H1 (cell line): Measurements from ENCODE around the gene ALG11. TPM values are rescaled to one million over a fixed set of nuclear protein-coding genes. Genes with fewer than 3 reads are reported as not detected.

Source experiments
- CTCF ChIA-PET: fragments of 300-600 bp; sonication (Branson Sonifier 250); formaldehyde crosslinking; loops from one replicate; lab custom pipeline; 2021; ENCODE audit not compliant: partially characterized antibody; lab: Charles Lee
- POLR2A ChIA-PET: fragments of 300-600 bp; sonication (Branson Sonifier 250); formaldehyde crosslinking; loops from one replicate; lab custom pipeline; 2021; ENCODE audit warnings: inconsistent platforms; ENCODE audit not compliant: partially characterized antibody; lab: Charles Lee
- DNase-seq, 2 experiments: peaks; one replicate each; pipeline versions ENCODE4 v3.0.0 to v3.0.0-alpha.2; 2010 to 2022; ENCODE audit warnings: low spot score in 2 of 2, low read depth in 1 of 2, mixed read lengths in 1 of 2
- FAIRE-seq: peaks from 2 replicates; lab custom pipeline; 2011; peaks lifted over from hg19 to GRCh38; lab: Jason Lieb, UNC
- H2AFZ ChIP-seq: 2 replicates; pipeline ENCODE4 v1.8.1; 2012; ENCODE audit warnings: low read length, inconsistent platforms
- H2AK5ac ChIP-seq: 2 replicates; pipeline ENCODE4 v1.6.1; 2013; ENCODE audit warnings: low read depth, low read length
- H2BK120ac ChIP-seq: replicated peaks from 2 replicates; pipeline ENCODE3; 2013; ENCODE audit warnings: low read depth, low read length, inconsistent platforms
- H2BK12ac ChIP-seq: 2 replicates; pipeline ENCODE4 v1.6.1; 2013; ENCODE audit warnings: low read depth, low read length
- H2BK15ac ChIP-seq: 2 replicates; pipeline ENCODE4 v1.6.1; 2013; ENCODE audit warnings: low read length
- H2BK20ac ChIP-seq: 2 replicates; pipeline ENCODE4 v1.6.1; 2013; ENCODE audit warnings: low read length
- H2BK5ac ChIP-seq: 2 replicates; pipeline ENCODE4 v1.6.1; 2013; ENCODE audit warnings: low read depth, low read length
- H3K14ac ChIP-seq: 2 replicates; pipeline ENCODE4 v1.6.1; 2013; ENCODE audit warnings: inconsistent platforms; ENCODE audit not compliant: insufficient read length
- H3K18ac ChIP-seq: 2 replicates; pipeline ENCODE4 v1.6.1; 2013; ENCODE audit warnings: low read length; ENCODE audit errors: extremely low read depth
- H3K23ac ChIP-seq: 2 replicates; pipeline ENCODE4 v1.6.1; 2013; ENCODE audit warnings: inconsistent platforms; ENCODE audit not compliant: insufficient read length
- H3K23me2 ChIP-seq: 2 replicates; pipeline ENCODE4 v1.6.1; 2013; ENCODE audit warnings: low read depth, low read length
- H3K27ac ChIP-seq: 2 replicates; pipeline ENCODE4 v1.6.1; 2011; ENCODE audit warnings: low read depth, low read length, inconsistent platforms
- H3K27me3 ChIP-seq, 4 experiments: replicated peaks in 1 of 4; 1 replicate in 1 of 4; 2 replicates in 3 of 4; pipeline versions ENCODE4 v1.6.1 to v1.8.1; 2011 to 2013; ENCODE audit warnings: low read length in 3 of 4, mild to moderate bottlenecking in 3 of 4, inconsistent platforms in 2 of 4, mixed read lengths in 2 of 4, moderate library complexity in 1 of 4; ENCODE audit not compliant: control insufficient read depth in 3 of 4, insufficient read depth in 3 of 4; ENCODE audit errors: extremely low read depth in 1 of 4
- H3K36me3 ChIP-seq, 4 experiments: 2 replicates each; pipeline versions ENCODE4 v1.6.1 to v1.8.1; 2011 to 2013; ENCODE audit warnings: mild to moderate bottlenecking in 4 of 4, low read length in 3 of 4, moderate library complexity in 2 of 4, control low read depth in 1 of 4, inconsistent platforms in 1 of 4; ENCODE audit not compliant: insufficient read depth in 4 of 4, control insufficient read depth in 2 of 4
- H3K4ac ChIP-seq: replicated peaks from 2 replicates; pipeline ENCODE3; 2013; ENCODE audit warnings: low read length, low read depth, mixed read lengths, inconsistent platforms; ENCODE audit not compliant: insufficient read length
- H3K4me1 ChIP-seq, 4 experiments: replicated peaks in 1 of 4; 1 replicate in 1 of 4; 2 replicates in 3 of 4; pipeline versions ENCODE4 v1.6.1 to v1.8.1; 2011 to 2013; ENCODE audit warnings: low read length in 3 of 4, inconsistent platforms in 2 of 4, mixed read lengths in 1 of 4; ENCODE audit not compliant: insufficient read depth in 4 of 4, control insufficient read depth in 3 of 4
- H3K4me2 ChIP-seq, 2 experiments: 2 replicates each; pipeline versions ENCODE4 v1.6.1 to v1.8.1; 2011 to 2013; ENCODE audit warnings: low read depth in 2 of 2, low read length in 2 of 2, control low read depth in 1 of 2, inconsistent platforms in 1 of 2, mild to moderate bottlenecking in 1 of 2; ENCODE audit not compliant: insufficient read depth in 1 of 2
- H3K4me3 ChIP-seq, 4 experiments: fragments of 200-600, 300-600 bp in 1 of 4; sonication (generic), shearing (Covaris generic), sonication (Bioruptor Twin) in 1 of 4; 2 replicates each; pipeline versions ENCODE4 v1.5.1 to v1.8.1; 2011 to 2016; ENCODE audit warnings: low read length in 4 of 4, low read depth in 3 of 4, control low read depth in 2 of 4, inconsistent platforms in 2 of 4, mild to moderate bottlenecking in 2 of 4, mixed read lengths in 1 of 4, moderate library complexity in 1 of 4; ENCODE audit not compliant: insufficient read depth in 2 of 4; ENCODE audit errors: extremely low read depth in 1 of 4
- H3K56ac ChIP-seq: replicated peaks from 2 replicates; pipeline ENCODE3; 2013; ENCODE audit warnings: low read depth, mild to moderate bottlenecking, mixed read lengths, low read length, inconsistent platforms; ENCODE audit not compliant: insufficient read length
- H3K79me1 ChIP-seq: 2 replicates; pipeline ENCODE4 v1.6.1; 2013; ENCODE audit warnings: low read depth, low read length, control low read depth
- H3K79me2 ChIP-seq, 2 experiments: 2 replicates each; pipeline versions ENCODE4 v1.6.1 to v1.8.1; 2012 to 2013; ENCODE audit warnings: low read length in 2 of 2, mild to moderate bottlenecking in 2 of 2, inconsistent platforms in 1 of 2; ENCODE audit not compliant: insufficient read depth in 2 of 2, control insufficient read depth in 1 of 2
- H3K9ac ChIP-seq, 4 experiments: replicated peaks in 1 of 4; 1 replicate in 1 of 4; 2 replicates in 3 of 4; pipeline versions ENCODE4 v1.6.1 to v1.8.1; 2011 to 2013; ENCODE audit warnings: low read depth in 3 of 4, low read length in 3 of 4, control low read depth in 2 of 4, mild to moderate bottlenecking in 2 of 4, moderate library complexity in 2 of 4, inconsistent platforms in 1 of 4; ENCODE audit errors: extremely low read depth in 1 of 4
- H3K9me3 ChIP-seq, 2 experiments: 2 replicates each; pipeline versions ENCODE4 v1.6.1 to v1.8.1; 2012 to 2013; ENCODE audit warnings: mild to moderate bottlenecking in 2 of 2, moderate library complexity in 2 of 2, control low read depth in 1 of 2, inconsistent platforms in 1 of 2, low read depth in 1 of 2, low read length in 1 of 2, mixed read lengths in 1 of 2; ENCODE audit not compliant: insufficient read depth in 2 of 2
- H4K20me1 ChIP-seq, 2 experiments: replicated peaks in 1 of 2; 2 replicates each; pipeline versions ENCODE3 to v1.8.1; 2011 to 2013; ENCODE audit warnings: inconsistent platforms in 2 of 2, low read length in 2 of 2, mild to moderate bottlenecking in 1 of 2; ENCODE audit not compliant: insufficient read depth in 2 of 2, control insufficient read depth in 1 of 2
- H4K5ac ChIP-seq: 2 replicates; pipeline ENCODE4 v1.6.1; 2013; ENCODE audit warnings: low read length, low read depth, mixed read lengths, inconsistent platforms; ENCODE audit not compliant: insufficient read length
- H4K8ac ChIP-seq: 2 replicates; pipeline ENCODE4 v1.8.0; 2013; ENCODE audit warnings: mild to moderate bottlenecking, moderate library complexity, low read length, inconsistent platforms; ENCODE audit not compliant: insufficient read depth; ENCODE audit errors: extremely low read depth
- H4K91ac ChIP-seq: replicated peaks from 2 replicates; pipeline ENCODE3; 2013; ENCODE audit warnings: low read length, mixed read lengths, inconsistent platforms; ENCODE audit not compliant: insufficient read length
- CBX5 ChIP-seq: fragments of 300-800, 300-1000 bp; sonication (generic); IDR thresholded peaks from 2 replicates; pipeline ENCODE4 v1.7.1; 2016; ENCODE audit warnings: antibody characterized with exemption, low read length, low read depth
- CEBPB ChIP-seq: IDR thresholded peaks from 2 replicates; pipeline ENCODE4 v1.6.1; 2012; ENCODE audit warnings: low read depth, low read length
- CTBP2 ChIP-seq: IDR thresholded peaks from 2 replicates; pipeline ENCODE4 v1.7.0; 2011; ENCODE audit warnings: borderline replicate concordance, mild to moderate bottlenecking, moderate library complexity, mixed read lengths, low read length; ENCODE audit not compliant: insufficient read depth, insufficient read length
- EZH2 ChIP-seq: fragments of 200-600 bp; sonication (generic); IDR thresholded peaks from 2 replicates; pipeline ENCODE4 v1.7.1; 2012; ENCODE audit warnings: low read depth, mild to moderate bottlenecking, moderate library complexity, low read length, inconsistent platforms; ENCODE audit not compliant: severe bottlenecking
- JUND ChIP-seq: IDR thresholded peaks from 2 replicates; pipeline ENCODE4 v1.6.1; 2011; ENCODE audit warnings: mild to moderate bottlenecking, improper control_type of control experiment, low read length
- PHF8 ChIP-seq: fragments of 200-600 bp; sonication (generic); conservative IDR thresholded peaks from 2 replicates; pipeline ENCODE4 v1.7.1; 2012; ENCODE audit warnings: low read depth, mild to moderate bottlenecking, inconsistent platforms, low read length, moderate library complexity
- POLR2AphosphoS5 ChIP-seq: IDR thresholded peaks from 2 replicates; pipeline ENCODE4 v1.6.1; 2011; ENCODE audit warnings: low read depth, low read length
- RAD21 ChIP-seq, 2 experiments: IDR thresholded peaks in 1 of 2; conservative IDR thresholded peaks in 1 of 2; 2 replicates each; pipeline ENCODE4 v1.6.1; 2011; ENCODE audit warnings: low read depth in 2 of 2, low read length in 2 of 2, improper control_type of control experiment in 1 of 2, inconsistent platforms in 1 of 2, mild to moderate bottlenecking in 1 of 2, moderate library complexity in 1 of 2
- RBBP5 ChIP-seq: IDR thresholded peaks from 2 replicates; pipeline ENCODE4 v1.7.1; 2012; ENCODE audit warnings: low read depth, mild to moderate bottlenecking, inconsistent platforms, low read length, moderate library complexity, borderline replicate concordance
- RNF2 ChIP-seq: fragments of 200-900, 300-1000 bp; sonication (generic); IDR thresholded peaks from 2 replicates; pipeline ENCODE4 v1.7.1; 2016; ENCODE audit warnings: borderline replicate concordance, low read depth, mild to moderate bottlenecking, antibody characterized with exemption, low read length; ENCODE audit not compliant: poor library complexity, severe bottlenecking; ENCODE audit errors: missing control alignments
- SP1 ChIP-seq: IDR thresholded peaks from 2 replicates; pipeline ENCODE4 v1.6.1; 2011; ENCODE audit warnings: low read depth, low read length
- ZNF274 ChIP-seq: IDR thresholded peaks from 2 replicates; pipeline ENCODE4 v1.7.0; 2012; ENCODE audit warnings: low read length, borderline replicate concordance; ENCODE audit errors: extremely low read depth
- WGBS, 2 experiments: shearing (Covaris generic) in 1 of 2; methylation state at CpG; one replicate each; pipeline versions ENCODE4 v1.1.6 to v1.1.7; 2013 to 2015; ENCODE audit warnings: low lambda C conversion rate in 2 of 2, mixed read lengths in 2 of 2, inconsistent platforms in 1 of 2, low coverage in 1 of 2, missing lambda C conversion rate in 1 of 2; ENCODE audit not compliant: insufficient replicate concordance in 2 of 2, insufficient coverage in 1 of 2, insufficient read length in 1 of 2; ENCODE audit errors: extremely low coverage in 1 of 2, missing lambda C conversion rate in 1 of 2; 5-methylcytosine and 5-hydroxymethylcytosine counted together
- polyA plus RNA-seq, 7 experiments: library from polyadenylated mRNA; depleted of rRNA in 3 of 7; stranded (reverse) in 5 of 7; unstranded in 2 of 7; fragments of >200 nt in 5 of 7; fragments of 200-250 nt in 2 of 7; gene quantifications; 1 replicate in 5 of 7; 2 replicates in 1 of 7; 4 replicates in 1 of 7; pipeline versions ENCODE4 v1.2.1 to v1.2.3, GENCODE V29; 2011 to 2013; ENCODE audit warnings: missing spikeins in 2 of 7, mixed read lengths in 2 of 7
- total RNA-seq: library from RNA; stranded (reverse); fragmentation: NEBNext Ultra II Directional; extraction: Animal tissue kit (Norgen Biotek cat#: 25700); gene quantifications from 2 replicates; pipeline ENCODE4 v1.2.1, GENCODE V29; 2021
- TF ChIP-seq, protein P1 (sequence below): IDR thresholded peaks from 2 replicates; pipeline ENCODE4 v1.6.1; 2012; ENCODE audit warnings: inconsistent platforms

ALG11 gene
- total and polyA plus RNA-seq, 2 of the 8 experiments (the other 6 are each of a cell fraction or from before 2014, with no cell fraction given): 5.2 to 39.9 TPM

GRCh38 chr13:52033039-52033438 is 20.8 kb downstream of the ALG11 start:
- H2AK5ac ChIP-seq: no peak overlapping the region
- no peaks in the 10 kb centered on the region for H3K27me3 ChIP-seq
- no peaks in the 10 kb centered on the region for H3K4me1 ChIP-seq
- H4K20me1 ChIP-seq: no peaks in the 10 kb centered on the region
- POLR2A ChIA-PET: interaction anchor here (1.2 to 1.6 kb wide), 3 partner anchors 9 to 13 kb away, joined by 3 to 5 read pairs (median 4); no protein-coding TSS in a partner anchor
- no peak overlapping the region for H4K91ac ChIP-seq
- H3K36me3 ChIP-seq: peaks cover 0 to 20% (median 11%) of the 10 kb centered on the region in 4 experiments; a peak in 5 of 8 replicates
- no peak overlapping the region for H3K18ac ChIP-seq
- no peak overlapping the region for H2AFZ ChIP-seq
- H2BK5ac ChIP-seq: no peak overlapping the region
- no peak overlapping the region for H3K27ac ChIP-seq
- CTCF ChIA-PET: interaction anchor here (0.9 to 1.8 kb wide), 4 partner anchors 43 to 137 kb away, joined by 3 to 5 read pairs (median 4); no protein-coding TSS in a partner anchor
- H3K9ac ChIP-seq: no peak overlapping the region
- peaks cover 7 to 10% of the 10 kb centered on the region in 2 experiments; a peak in 2 of 4 replicates for H3K9me3 ChIP-seq
- H4K5ac ChIP-seq: no peak overlapping the region
- H3K79me2 ChIP-seq: no peaks in the 10 kb centered on the region
- no peak overlapping the region for H2BK12ac ChIP-seq
- H3K4me2 ChIP-seq: no peak overlapping the region
- no peak overlapping the region for H2BK20ac ChIP-seq
- no peak for DNase-seq
- H3K4ac ChIP-seq: no peak overlapping the region
- no peaks in the 10 kb centered on the region for H3K23me2 ChIP-seq
- H3K23ac ChIP-seq: no peak overlapping the region
- no peak overlapping the region for H2BK15ac ChIP-seq
- FAIRE-seq: no peak
- H4K8ac ChIP-seq: no peak overlapping the region
- no peak overlapping the region for H2BK120ac ChIP-seq
- H3K79me1 ChIP-seq: no peaks in the 10 kb centered on the region
- WGBS, 2 experiments: 98% methylated on average over 2 of the region's 2 CpGs; no CpG with 5 or more reads in 1 of the 2 experiments
- H3K14ac ChIP-seq: no peak overlapping the region
- no peak overlapping the region for H3K56ac ChIP-seq
- no peak overlapping the region for H3K4me3 ChIP-seq
- no peak for TF ChIP-seq RAD21 (IDR thresholded peaks at IDR 0.05 in 1 of 2, conservative IDR thresholded peaks at IDR 0.05 in 1 of 2; ENCODE audit: low read depth in 2 of 2, low read length in 2 of 2)
- TF ChIP-seq, protein P1, sequence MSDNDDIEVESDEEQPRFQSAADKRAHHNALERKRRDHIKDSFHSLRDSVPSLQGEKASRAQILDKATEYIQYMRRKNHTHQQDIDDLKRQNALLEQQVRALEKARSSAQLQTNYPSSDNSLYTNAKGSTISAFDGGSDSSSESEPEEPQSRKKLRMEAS: no peak
- no peak for TF ChIP-seq CTBP2
- TF ChIP-seq RNF2: no peak
- TF ChIP-seq ZNF274: no peak
- TF ChIP-seq EZH2: no peak
- TF ChIP-seq CEBPB: no peak
- no peak for TF ChIP-seq POLR2AphosphoS5
- TF ChIP-seq JUND: no peak
- no peak for TF ChIP-seq CBX5
- no peak for TF ChIP-seq SP1
- TF ChIP-seq RBBP5: no peak
- no peak for TF ChIP-seq PHF8
